GM12873 (cell line): Measurements from ENCODE around the gene TRMT44.
A peak's percentile ranks its signal among the peaks of the same experiment; 100 is the strongest.

Source experiments
- CTCF ChIP-seq: IDR thresholded peaks from 2 replicates; pipeline ENCODE4 v1.5.1; 2012; ENCODE audit warnings: low read depth, mild to moderate bottlenecking, moderate library complexity, low read length, control low read depth; ENCODE audit not compliant: insufficient read depth; ENCODE audit errors: missing control alignments

TRMT44 gene

GRCh38 chr4:8465615-8466611 is 25.3 kb downstream of the TRMT44 start:
- TF ChIP-seq CTCF: no peak

- TF ChIP-seq CTCF: no peak
Measured at GRCh38 chr4:8467016-8467415, 26.4 kb downstream of the TRMT44 start.

GRCh38 chr4:8468746-8469535 is 28.4 kb downstream of the TRMT44 start:
- peak; percentile 98 for TF ChIP-seq CTCF

- TF ChIP-seq CTCF: no peak
Measured at GRCh38 chr4:8469550-8469949, 29.0 kb downstream of the TRMT44 start.

- no peak for TF ChIP-seq CTCF
Measured at GRCh38 chr4:8470451-8471024, 30.0 kb downstream of the TRMT44 start.

GRCh38 chr4:8471211-8471875 is 30.8 kb downstream of the TRMT44 start:
- no peak for TF ChIP-seq CTCF
